ENCODE measurements around the gene LDHAL6B.

DNA sequence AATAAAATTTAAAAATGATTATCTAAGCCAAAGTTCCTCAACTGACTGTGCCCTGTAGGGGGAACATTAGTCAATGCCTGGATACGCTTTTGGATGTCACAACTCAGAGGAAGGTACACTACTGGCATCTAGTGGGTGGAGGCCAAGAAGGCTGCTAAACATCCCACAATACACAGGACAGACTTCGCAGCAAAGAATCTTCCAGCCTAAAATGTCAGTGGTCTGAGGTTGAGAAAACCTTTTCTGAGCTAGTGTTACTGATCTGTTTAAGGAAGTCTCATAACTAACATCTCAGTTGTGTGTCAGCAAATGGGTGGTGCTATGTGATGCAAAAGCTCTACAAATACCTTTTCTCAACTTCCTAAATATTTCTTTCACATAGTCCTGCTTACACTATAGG, 20.9 kb upstream of the LDHAL6B start:
- TF ChIP-seq EZH2 (IDR thresholded peaks at IDR 0.05; ENCODE audit: low read length) (no peak), CTCF (optimal IDR thresholded peaks at IDR 0.05 in 1 of 3, IDR thresholded peaks at IDR 0.05 in 1 of 3, conservative IDR thresholded peaks at IDR 0.05 in 1 of 3; ENCODE audit: extremely low read depth in 1 of 3, insufficient read depth in 2 of 3, low read length in 3 of 3) (peak in 1 of 3 experiments; percentile 21)

Measured in keratinocyte (primary cell).